K562 (cell line): ENCODE measurements around the gene TCEA3. TPM values are rescaled to one million over a fixed set of nuclear protein-coding genes. Genes with fewer than 3 reads are reported as not detected.

Source experiments
- DDX20 ChIP-seq: fragments of 450-650 bp; IDR thresholded peaks from 2 replicates; pipeline ENCODE4 v1.6.1; 2016; ENCODE audit warnings: missing genetic modification characterization, low read depth, mild to moderate bottlenecking, missing compliant biosample characterization, moderate library complexity
- IFI16 ChIP-seq: fragments of 250-450 bp; sonication (Bioruptor Pico); IDR thresholded peaks from 2 replicates; pipeline ENCODE4 v2.1.2; 2022; ENCODE audit warnings: mild to moderate bottlenecking, inconsistent platforms
- MCM2 ChIP-seq: fragments of 450-650 bp; IDR thresholded peaks from 2 replicates; pipeline ENCODE4 v1.6.1; 2017; ENCODE audit warnings: low read depth, mild to moderate bottlenecking
- MLLT1 ChIP-seq, 2 experiments: fragments of 450-650 bp; IDR thresholded peaks; 2 replicates each; pipeline ENCODE4 v1.6.1; 2016
- PCBP1 ChIP-seq: fragments of 200-400 bp; formaldehyde crosslinking; IDR thresholded peaks from 2 replicates; pipeline ENCODE4 v1.6.1; 2018; ENCODE audit warnings: mild to moderate bottlenecking, low read depth, low read length; ENCODE audit not compliant: poor library complexity, severe bottlenecking
- ZBTB17 ChIP-seq: fragments of 450-650 bp; formaldehyde crosslinking; IDR thresholded peaks from 2 replicates; pipeline ENCODE4 v1.4.0; 2020; ENCODE audit warnings: mild to moderate bottlenecking
- ZNF512 ChIP-seq: IDR thresholded peaks from 2 replicates; pipeline ENCODE4 v1.6.1; 2016; ENCODE audit warnings: missing genetic modification characterization, missing compliant biosample characterization
- polyA plus RNA-seq, 8 experiments: library from polyadenylated mRNA; depleted of rRNA in 4 of 8; stranded (reverse) in 5 of 8; unstranded in 3 of 8; fragments of >200 nt; fragmentation: Nextera tagmentation in 2 of 8; fragmentation: Illumina TruSeq in 1 of 8; extraction: Ambion mirVana in 2 of 8; extraction: Trizol in 1 of 8; gene quantifications; 2 replicates each; pipeline versions ENCODE4 v1.2.1 to v1.2.3, GENCODE V29; 2011 to 2014; ENCODE audit warnings: inconsistent platforms in 1 of 8, missing spikeins in 1 of 8
- total RNA-seq, 7 experiments: library from RNA; depleted of rRNA in 6 of 7; stranded (reverse); fragments of >200 nt in 6 of 7; fragmentation: Illumina TruSeq in 2 of 7; extraction: Trizol in 2 of 7; gene quantifications; 2 replicates each; pipeline versions ENCODE4 v1.2.1 to v1.2.3, GENCODE V29; 2011 to 2021; ENCODE audit warnings: low replicate concordance in 1 of 7

The TCEA3 gene
- total and polyA plus RNA-seq, 9 of the 15 experiments (the other 6 are each of a cell fraction or from before 2014, with no cell fraction given), result 0.03 to 0.55 (median 0.36) TPM

GRCh38 chr1:23405946-23406345 is 18.6 kb downstream of the TCEA3 start (continued):
- TF ChIP-seq ZNF512 (tag) (no peak), DDX20 (no peak), IFI16 (CRISPR knock-in tag) (no peak), PCBP1 (no peak), MLLT1 (IDR thresholded peaks at IDR 0.05) (peak in 1 of 2 experiments; percentile 89; a peak in 2 of 4 replicates), MCM2 (no peak), ZBTB17 (CRISPR knock-in tag) (peak; percentile 92)
